Spleen (tissue), 7 donors: ENCODE measurements around the gene TMEM158.

Experiments used
- POLR2A ChIP-seq, 3 donors: fragments of 450-650 bp; IDR thresholded peaks; one replicate each; pipeline ENCODE4 v1.5.1; 2017; ENCODE audit warnings: antibody characterized with exemption in 3 of 3, mild to moderate bottlenecking in 1 of 3
- POLR2AphosphoS5 ChIP-seq, 3 donors: sonication (generic); formaldehyde crosslinking; IDR thresholded peaks; one replicate each; pipeline ENCODE4 v1.5.1; 2017; ENCODE audit warnings: antibody characterized with exemption in 3 of 3
- TF ChIP-seq, protein P1 (sequence below), 11 experiments: fragments of 200-600 bp in 7 of 11; fragments of 450-650 bp in 4 of 11; sonication (generic) in 4 of 11; IDR thresholded peaks in 8 of 11; conservative IDR thresholded peaks in 3 of 11; 1 replicate in 7 of 11; 2 replicates in 4 of 11; pipeline versions ENCODE4 v1.4.0 to v1.8.0; 2016 to 2021; ENCODE audit warnings: antibody characterized with exemption in 11 of 11, inconsistent platforms in 4 of 11, mild to moderate bottlenecking in 1 of 11
- donor health status: DM: no; HTN: no; CAD: no; lungs with moderate emphysema.
- donor health status: DM: no; HTN: no; CAD: no.
- donor health status: DM: no; HTN: no; CAD: no.

DNA sequence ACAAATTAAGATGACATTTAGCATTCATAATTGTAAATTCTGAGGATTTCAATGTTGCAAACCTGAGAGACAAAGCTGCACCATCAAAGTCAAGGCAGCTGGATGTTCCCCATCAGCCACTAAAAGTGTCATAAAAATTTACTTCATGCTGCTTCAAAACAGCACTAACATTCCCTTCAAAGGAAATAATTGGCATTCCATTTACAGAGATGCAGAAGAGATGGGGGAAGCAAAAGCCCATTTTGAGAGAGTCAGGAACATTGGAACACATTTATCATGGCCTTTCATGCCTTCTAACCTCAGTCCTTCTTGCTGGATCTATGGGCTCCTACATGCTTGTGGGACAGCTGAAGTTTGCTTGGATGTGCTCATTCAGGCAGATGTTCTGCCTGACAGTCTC lies 6.4 kb upstream of the TMEM158 start:
- TF ChIP-seq, protein P1, sequence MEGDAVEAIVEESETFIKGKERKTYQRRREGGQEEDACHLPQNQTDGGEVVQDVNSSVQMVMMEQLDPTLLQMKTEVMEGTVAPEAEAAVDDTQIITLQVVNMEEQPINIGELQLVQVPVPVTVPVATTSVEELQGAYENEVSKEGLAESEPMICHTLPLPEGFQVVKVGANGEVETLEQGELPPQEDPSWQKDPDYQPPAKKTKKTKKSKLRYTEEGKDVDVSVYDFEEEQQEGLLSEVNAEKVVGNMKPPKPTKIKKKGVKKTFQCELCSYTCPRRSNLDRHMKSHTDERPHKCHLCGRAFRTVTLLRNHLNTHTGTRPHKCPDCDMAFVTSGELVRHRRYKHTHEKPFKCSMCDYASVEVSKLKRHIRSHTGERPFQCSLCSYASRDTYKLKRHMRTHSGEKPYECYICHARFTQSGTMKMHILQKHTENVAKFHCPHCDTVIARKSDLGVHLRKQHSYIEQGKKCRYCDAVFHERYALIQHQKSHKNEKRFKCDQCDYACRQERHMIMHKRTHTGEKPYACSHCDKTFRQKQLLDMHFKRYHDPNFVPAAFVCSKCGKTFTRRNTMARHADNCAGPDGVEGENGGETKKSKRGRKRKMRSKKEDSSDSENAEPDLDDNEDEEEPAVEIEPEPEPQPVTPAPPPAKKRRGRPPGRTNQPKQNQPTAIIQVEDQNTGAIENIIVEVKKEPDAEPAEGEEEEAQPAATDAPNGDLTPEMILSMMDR (IDR thresholded peaks at IDR 0.05 in 8 of 11, conservative IDR thresholded peaks at IDR 0.05 in 3 of 11), result no peak
- TF ChIP-seq POLR2AphosphoS5 (IDR thresholded peaks at IDR 0.05), result no peak
- TF ChIP-seq POLR2A (IDR thresholded peaks at IDR 0.05), result no peak
